ENCODE data around the gene TRERF1.

TRERF1 gene

DNA sequence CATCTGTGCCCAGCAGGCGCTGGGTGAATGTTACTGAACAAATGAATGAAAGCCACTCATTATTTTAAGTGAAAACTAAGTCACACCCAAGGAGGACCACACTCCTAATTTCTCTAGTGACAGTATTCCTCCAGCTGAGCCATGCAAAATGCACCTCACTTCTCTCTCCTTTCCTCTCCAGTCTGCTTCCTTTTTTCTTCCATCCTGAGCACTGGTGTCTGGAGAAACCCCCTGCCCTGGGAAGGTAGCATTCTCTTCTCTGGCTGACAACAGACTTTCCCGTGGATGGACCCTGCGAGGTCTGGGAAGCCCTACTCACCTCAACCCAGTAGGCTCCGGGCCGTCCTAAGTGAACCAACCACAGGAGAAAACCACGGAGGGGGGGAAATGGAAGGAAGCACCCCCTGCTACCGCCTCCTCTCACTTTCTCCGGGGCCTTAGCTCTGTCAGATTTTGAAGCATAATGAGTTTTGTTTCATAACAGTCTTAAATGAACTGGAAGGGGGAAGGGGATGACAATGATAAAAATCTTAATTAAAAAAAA lies 22.6 kb downstream of the TRERF1 start:
- H3K4me3 ChIP-seq (ENCODE audit: low read depth, low read length) = no peak overlapping the region
- DNase-seq (ENCODE audit: low read depth) = no peak

GRCh38 chr6:42428326-42429041 lies 23.2 kb downstream of the TRERF1 start:
- no peak overlapping the region for H3K4me3 ChIP-seq (ENCODE audit: low read depth, low read length)
- no peak for DNase-seq (ENCODE audit: low read depth)

GRCh38 chr6:42427871-42428270 lies 23.9 kb downstream of the TRERF1 start:
- DNase-seq (ENCODE audit: low read depth) = no peak
- H3K4me3 ChIP-seq (ENCODE audit: low read depth, low read length) = no peak overlapping the region

DNA sequence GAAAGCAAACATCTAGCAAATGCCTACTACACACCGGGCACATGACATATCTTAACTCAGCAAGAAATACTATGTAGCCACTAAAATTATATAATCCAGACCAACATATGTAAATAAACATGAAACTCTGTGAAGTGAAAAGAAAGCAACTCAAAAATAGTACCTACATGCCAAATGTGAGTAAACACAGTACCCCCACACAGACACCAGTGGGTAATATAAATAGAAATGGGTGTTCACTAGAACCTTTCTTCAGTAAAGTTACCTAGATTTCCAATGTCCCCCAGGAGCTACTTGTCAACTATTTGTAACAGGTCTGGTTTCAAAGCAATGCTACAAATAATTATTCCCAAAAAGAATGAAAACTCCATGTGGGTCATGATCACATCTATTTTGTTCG lies 25.5 kb downstream of the TRERF1 start:
- DNase-seq (ENCODE audit: low read depth) = no peak
- no peak overlapping the region for H3K4me3 ChIP-seq (ENCODE audit: low read depth, low read length)

- no peak overlapping the region for H3K4me3 ChIP-seq (ENCODE audit: low read depth, low read length)
- no peak for DNase-seq (ENCODE audit: low read depth)
These were observed 26.7 kb downstream of the TRERF1 start for GRCh38 chr6:42424906-42425474.

GRCh38 chr6:42423244-42423643 lies 28.5 kb downstream of the TRERF1 start:
- no peak for DNase-seq (ENCODE audit: low read depth)
- no peak overlapping the region for H3K4me3 ChIP-seq (ENCODE audit: low read depth, low read length)

DNA sequence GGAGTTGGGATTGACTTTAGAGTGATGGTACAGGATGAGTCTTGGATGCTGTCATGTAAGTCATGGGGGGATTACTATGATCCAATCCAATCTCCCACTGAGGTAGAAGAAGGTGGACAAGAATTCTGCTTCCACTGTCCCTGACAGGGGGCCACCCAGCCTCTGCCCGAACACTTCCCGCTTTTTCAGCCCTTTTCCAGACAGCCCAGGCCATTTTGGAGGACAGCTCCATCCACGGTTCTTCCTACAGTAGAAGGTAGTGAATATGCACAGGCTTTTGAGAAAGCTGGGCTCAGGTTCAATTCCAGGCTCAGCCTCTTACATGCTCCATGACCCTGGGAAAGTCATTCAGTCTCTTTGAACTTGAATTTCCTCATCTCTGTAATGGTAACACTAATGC lies 31.0 kb downstream of the TRERF1 start:
- H3K4me3 ChIP-seq (ENCODE audit: low read depth, low read length) = no peak overlapping the region
- DNase-seq (ENCODE audit: low read depth) = no peak

DNA sequence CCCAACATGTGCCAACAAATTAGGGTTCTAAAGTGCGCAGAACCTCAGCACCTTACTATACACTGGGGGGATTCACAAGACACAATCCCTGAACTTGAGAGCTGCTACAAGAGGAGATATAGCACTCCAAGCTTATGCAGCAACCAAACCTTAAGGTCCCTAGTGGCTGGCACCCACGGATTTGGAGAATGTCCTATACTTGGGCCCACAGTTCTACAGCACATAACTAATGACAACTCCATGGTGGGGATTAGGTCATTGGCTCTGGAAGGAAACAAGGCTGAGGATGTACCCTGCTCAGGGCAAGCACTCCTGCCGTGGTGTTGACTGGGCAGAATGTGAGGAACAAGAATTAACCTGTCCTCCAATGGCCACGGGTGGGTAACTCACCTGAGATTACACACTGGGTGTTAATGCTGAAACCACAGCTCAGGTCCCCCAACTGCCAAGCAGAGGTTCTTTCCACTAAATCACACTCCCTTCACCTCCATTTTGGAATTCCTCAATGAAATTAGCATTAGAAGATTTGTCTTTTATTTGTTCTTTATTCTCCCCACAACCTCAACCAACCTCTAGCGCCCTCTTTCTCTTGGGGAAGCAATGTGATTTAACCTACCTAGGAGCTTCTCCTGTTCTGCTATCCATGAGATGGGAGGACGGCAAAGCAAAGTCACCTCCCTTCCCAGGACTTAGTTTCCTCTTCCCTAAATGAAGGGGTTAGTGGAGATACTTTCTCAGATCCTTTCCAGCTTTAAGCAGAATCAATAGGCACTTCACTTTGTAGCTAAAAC lies 32.0 kb downstream of the TRERF1 start:
- no peak for DNase-seq (ENCODE audit: low read depth)
- H3K4me3 ChIP-seq (ENCODE audit: low read depth, low read length) = no peak overlapping the region

GRCh38 chr6:42418724-42419123 lies 33.0 kb downstream of the TRERF1 start:
- DNase-seq (ENCODE audit: low read depth) = no peak
- H3K4me3 ChIP-seq (ENCODE audit: low read depth, low read length) = no peak overlapping the region

DNA sequence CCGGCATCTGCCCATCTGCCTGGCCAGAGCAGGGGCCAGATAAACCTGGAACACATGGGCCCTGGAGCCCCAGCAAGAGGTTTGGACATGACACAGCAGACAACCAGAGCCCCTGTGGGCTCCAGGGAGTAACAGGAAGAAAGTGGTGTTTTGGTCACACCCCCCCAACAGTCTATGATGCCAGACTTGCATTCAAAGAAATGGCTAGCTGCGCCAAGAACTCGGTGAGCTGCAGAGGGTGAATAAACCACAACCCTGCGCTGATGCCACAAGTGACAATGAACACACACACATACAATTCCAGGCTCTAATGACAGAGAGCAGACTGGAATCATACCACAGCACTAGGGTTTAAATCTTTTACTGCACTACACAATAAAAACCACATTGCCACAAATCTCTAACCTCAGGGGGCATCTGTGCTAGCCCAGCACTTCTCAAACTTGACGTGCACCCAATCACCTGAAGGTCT lies 34.0 kb downstream of the TRERF1 start:
- no peak for DNase-seq (ENCODE audit: low read depth)
- H3K4me3 ChIP-seq (ENCODE audit: low read depth, low read length) = no peak overlapping the region

- H3K4me3 ChIP-seq (ENCODE audit: low read depth, low read length) = no peak overlapping the region
- DNase-seq (ENCODE audit: low read depth) = no peak
These were observed 40.3 kb downstream of the TRERF1 start for GRCh38 chr6:42411406-42411805.

DNA sequence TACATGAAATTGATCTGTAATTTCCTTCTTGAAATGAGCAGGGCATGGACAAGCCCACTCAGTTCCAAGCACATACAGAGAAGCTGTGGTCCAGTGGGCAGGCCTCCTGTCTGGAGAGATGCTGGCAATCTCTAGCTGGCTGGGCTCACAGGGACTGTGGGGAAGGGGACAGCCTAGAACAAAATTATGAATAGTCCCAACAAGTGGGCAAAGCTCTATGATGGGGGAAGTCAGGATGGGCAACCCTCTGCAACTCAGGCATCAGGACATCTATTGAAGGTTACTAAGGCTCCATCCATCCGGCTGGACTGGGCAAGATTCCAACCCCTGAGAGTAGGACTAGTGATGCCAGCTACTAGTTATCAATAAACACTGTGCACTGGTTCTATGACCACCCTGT lies 40.9 kb downstream of the TRERF1 start:
- no peak overlapping the region for H3K4me3 ChIP-seq (ENCODE audit: low read depth, low read length)
- DNase-seq (ENCODE audit: low read depth) = no peak

- no peak for DNase-seq (ENCODE audit: low read depth)
- no peak overlapping the region for H3K4me3 ChIP-seq (ENCODE audit: low read depth, low read length)
These were observed 42.1 kb downstream of the TRERF1 start for GRCh38 chr6:42409581-42409980.

- no peak overlapping the region for H3K4me3 ChIP-seq (ENCODE audit: low read depth, low read length)
- DNase-seq (ENCODE audit: low read depth) = peak; percentile 32
These were observed 44.3 kb downstream of the TRERF1 start for GRCh38 chr6:42407379-42407778.

GRCh38 chr6:42406306-42407280 lies 45.1 kb downstream of the TRERF1 start:
- DNase-seq (ENCODE audit: low read depth) = no peak
- no peak overlapping the region for H3K4me3 ChIP-seq (ENCODE audit: low read depth, low read length)

DNA sequence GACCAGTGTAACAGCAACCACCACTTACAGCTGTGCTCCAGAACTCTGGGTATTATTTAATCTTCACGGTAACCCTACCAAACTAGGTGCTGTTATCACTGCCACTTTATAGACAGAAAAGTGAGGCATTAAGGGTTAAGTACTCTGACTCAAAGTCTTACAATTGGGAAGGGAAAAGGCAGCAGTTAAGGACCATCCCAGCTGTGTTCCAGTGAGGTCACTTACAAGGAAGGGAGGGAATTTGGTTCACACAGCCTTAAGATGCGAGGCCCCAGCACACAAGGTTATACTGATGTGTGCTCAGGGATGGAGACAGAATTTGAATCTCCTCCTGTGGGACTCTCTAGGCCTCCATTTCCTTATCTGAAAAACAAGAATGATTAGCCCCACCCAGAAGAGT lies 46.7 kb downstream of the TRERF1 start:
- peak; percentile 38 for DNase-seq (ENCODE audit: low read depth)
- no peak overlapping the region for H3K4me3 ChIP-seq (ENCODE audit: low read depth, low read length)

DNA sequence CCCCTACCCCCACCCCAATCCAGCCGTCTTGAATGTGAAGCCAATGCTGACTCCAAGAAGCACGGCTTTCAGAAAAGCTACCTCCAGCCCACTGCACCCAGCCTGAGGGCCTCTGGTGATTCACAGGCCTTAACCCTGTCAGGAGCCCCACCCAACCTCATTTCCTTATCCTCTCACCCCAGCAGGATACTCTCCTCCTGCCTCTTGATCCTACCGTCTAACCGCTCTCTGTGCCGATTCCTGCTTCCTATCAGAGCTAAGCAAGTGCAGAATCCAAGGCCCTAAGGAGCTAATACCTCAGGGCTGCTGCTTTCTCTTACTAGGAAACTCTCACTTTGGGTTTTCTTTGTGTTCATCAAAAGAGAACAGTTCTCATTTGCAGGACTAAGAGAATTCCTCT lies 47.2 kb downstream of the TRERF1 start:
- DNase-seq (ENCODE audit: low read depth) = no peak
- no peak overlapping the region for H3K4me3 ChIP-seq (ENCODE audit: low read depth, low read length)

DNA sequence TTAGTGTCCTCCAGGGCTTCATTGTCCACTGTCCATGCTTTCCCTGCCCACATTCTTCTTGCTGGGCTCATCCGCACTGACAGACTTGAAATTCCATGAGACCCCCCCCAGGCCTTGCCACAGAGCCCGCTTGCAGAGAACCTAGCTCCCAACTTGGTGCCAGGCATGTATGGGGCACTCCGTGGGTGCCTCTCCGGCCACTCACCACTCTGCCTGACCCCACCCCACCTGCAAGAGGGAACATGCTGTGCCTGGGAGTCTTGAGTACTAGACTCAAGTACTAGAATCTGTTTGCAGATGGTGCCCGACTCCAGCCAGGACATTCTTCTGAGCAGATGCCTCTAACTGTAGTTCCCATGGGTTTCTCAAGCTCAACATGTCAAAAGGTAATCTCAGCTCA lies 47.9 kb downstream of the TRERF1 start:
- DNase-seq (ENCODE audit: low read depth) = no peak
- H3K4me3 ChIP-seq (ENCODE audit: low read depth, low read length) = no peak overlapping the region

- no peak overlapping the region for H3K4me3 ChIP-seq (ENCODE audit: low read depth, low read length)
- DNase-seq (ENCODE audit: low read depth) = no peak
These were observed 48.3 kb downstream of the TRERF1 start for GRCh38 chr6:42403421-42403820.
